Stomach (tissue), 9 donors: ENCODE measurements around the gene FHOD3. TPM values are rescaled to one million over a fixed set of nuclear protein-coding genes. Genes with fewer than 3 reads are reported as not detected.

Source experiments
- DNase-seq, 2 donors: peaks; one replicate each; pipeline versions ENCODE4 v3.0.0 to v3.0.0-alpha.2; 2013 to 2019
- H3K27ac ChIP-seq, 5 donors: fragments of 200-600 bp in 4 of 5; sonication (generic) in 4 of 5; one replicate each; pipeline ENCODE4 v1.5.1; 2013 to 2019; ENCODE audit warnings: mild to moderate bottlenecking in 1 of 5, moderate library complexity in 1 of 5
- H3K27me3 ChIP-seq, 3 donors: fragments of 200-600 bp; sonication (generic); one replicate each; pipeline ENCODE4 v1.5.1; 2017 to 2019; ENCODE audit warnings: mixed run types in 1 of 3
- H3K36me3 ChIP-seq, 4 donors: fragments of 200-600 bp; sonication (generic); 1 replicate in 3 of 4; 2 replicates in 1 of 4; pipeline ENCODE4 v1.5.1; 2016 to 2019
- H3K4me1 ChIP-seq, 4 donors: fragments of 200-600 bp; sonication (generic); one replicate each; pipeline ENCODE4 v1.5.1; 2016 to 2019
- H3K4me3 ChIP-seq, 4 donors: fragments of 200-600 bp; sonication (generic) in 3 of 4; one replicate each; pipeline ENCODE4 v1.5.1; 2016 to 2019; ENCODE audit warnings: mild to moderate bottlenecking in 1 of 4
- H3K9me3 ChIP-seq, 4 donors: fragments of 200-600 bp; sonication (generic); one replicate each; pipeline ENCODE4 v1.5.1; 2016 to 2019
- CTCF ChIP-seq, 7 experiments: fragments of 450-650 bp in 4 of 7; fragments of 200-600 bp in 3 of 7; sonication (generic) in 3 of 7; IDR thresholded peaks; one replicate each; pipeline ENCODE4 v1.5.1; 2016 to 2019; ENCODE audit warnings: antibody characterized with exemption in 7 of 7, control low read depth in 2 of 7, mild to moderate bottlenecking in 1 of 7
- EP300 ChIP-seq: sonication (generic); formaldehyde crosslinking; IDR thresholded peaks from one replicate; pipeline ENCODE4 v1.6.1; 2017; ENCODE audit warnings: antibody characterized with exemption
- POLR2A ChIP-seq, 4 donors: fragments of 450-650 bp; IDR thresholded peaks; one replicate each; pipeline ENCODE4 v1.6.1; 2016; ENCODE audit warnings: antibody characterized with exemption in 4 of 4, control low read depth in 2 of 4, mild to moderate bottlenecking in 1 of 4, moderate library complexity in 1 of 4
- POLR2AphosphoS5 ChIP-seq, 3 donors: sonication (generic); formaldehyde crosslinking; IDR thresholded peaks; one replicate each; pipeline ENCODE4 v1.6.1; 2016; ENCODE audit warnings: antibody characterized with exemption in 3 of 3
- WGBS, 5 donors: extraction: QIAGEN DNeasy Blood & Tissue Kit in 3 of 5; methylation state at CpG; one replicate each; pipeline versions ENCODE4 v1.1.5 to v1.1.7; 2013 to 2018; 5-methylcytosine and 5-hydroxymethylcytosine counted together
- intact Hi-C: fragments of 100-400 bp; cut with DNase I; formaldehyde crosslinking; loops from one replicate; pipeline ENCODE4 v1.15.1; 2023; ENCODE audit warnings: low total_unique reads
- polyA plus RNA-seq, 3 donors: library from polyadenylated mRNA; stranded (reverse); fragments of 200-250 nt; gene quantifications; one replicate each; pipeline ENCODE4 v1.2.3, GENCODE V29; 2013
- total RNA-seq, 5 donors: library from RNA; depleted of rRNA; stranded (reverse); fragments of >200 nt; gene quantifications; one replicate each; pipeline versions ENCODE4 v1.1.0 to v1.2.3, GENCODE V29; 2014 to 2016
- donor health status: healthy with polysubstance abuse.
- donor health status: Bipolar disorder and iron deficiency.
- donor health status: healthy.

FHOD3 gene
- total and polyA plus RNA-seq, 8 donors: under 0.01 to 9.1 (median 4.6) TPM

GRCh38 chr18:36624451-36625167 lies 327.1 kb downstream of the FHOD3 start:
- no peaks in the 10 kb centered on the region for H3K27me3 ChIP-seq

GRCh38 chr18:36625386-36625785 lies 327.9 kb downstream of the FHOD3 start:
- Histone ChIP-seq H3K4me3 (no peak overlapping the region), H3K27me3 (no peaks in the 10 kb centered on the region), H3K36me3 (no peaks in the 10 kb centered on the region), H3K27ac (no peak overlapping the region), H3K9me3 (no peaks in the 10 kb centered on the region), H3K4me1 (no peaks in the 10 kb centered on the region)
- TF ChIP-seq POLR2A (IDR thresholded peaks at IDR 0.05) (no peak), POLR2AphosphoS5 (IDR thresholded peaks at IDR 0.05) (no peak), EP300 (no peak), CTCF (IDR thresholded peaks at IDR 0.05) (no peak)
- intact Hi-C loops: no loop called here
- no peak for DNase-seq
- WGBS, 5 donors: 87 to 96% (median 91%) methylated on average over 19 of the region's 19 CpGs

More at GRCh38 chr18:36624451-36625167, 327.1 kb downstream of the FHOD3 start:
- Histone ChIP-seq H3K4me1 (no peaks in the 10 kb centered on the region), H3K9me3 (no peaks in the 10 kb centered on the region), H3K4me3 (no peak overlapping the region), H3K27ac (no peak overlapping the region), H3K36me3 (no peaks in the 10 kb centered on the region)
- TF ChIP-seq CTCF (IDR thresholded peaks at IDR 0.05): no peak
- no peak for TF ChIP-seq POLR2A (IDR thresholded peaks at IDR 0.05)
- TF ChIP-seq POLR2AphosphoS5 (IDR thresholded peaks at IDR 0.05): no peak
- TF ChIP-seq EP300: no peak
- DNase-seq: no peak
- intact Hi-C loops: no loop called here
- WGBS, 5 donors: 82 to 91% (median 88%) methylated on average over 7 of the region's 7 CpGs

- no peak for DNase-seq
- H3K4me1 ChIP-seq: no peaks in the 10 kb centered on the region
- no peaks in the 10 kb centered on the region for H3K9me3 ChIP-seq
- no peaks in the 10 kb centered on the region for H3K36me3 ChIP-seq
- intact Hi-C loops: no loop called here
- WGBS, 5 donors: 89 to 96% (median 93%) methylated on average over 6 of the region's 6 CpGs
- TF ChIP-seq POLR2AphosphoS5 (IDR thresholded peaks at IDR 0.05): no peak
- no peak for TF ChIP-seq EP300
- TF ChIP-seq CTCF (IDR thresholded peaks at IDR 0.05): no peak
- no peak for TF ChIP-seq POLR2A (IDR thresholded peaks at IDR 0.05)
- H3K4me3 ChIP-seq: no peak overlapping the region
- peak overlapping the region in 1 of 5 donors; percentile 22 for H3K27ac ChIP-seq
- H3K27me3 ChIP-seq: no peaks in the 10 kb centered on the region
Observed at GRCh38 chr18:36627637-36628036, 330.1 kb downstream of the FHOD3 start.

- DNase-seq: no peak
- Histone ChIP-seq H3K27ac (peak overlapping the region in 2 of 5 donors; percentile 9 to 22), H3K4me1 (no peaks in the 10 kb centered on the region), H3K4me3 (no peak overlapping the region), H3K27me3 (no peaks in the 10 kb centered on the region), H3K36me3 (no peaks in the 10 kb centered on the region), H3K9me3 (no peaks in the 10 kb centered on the region)
- 22 to 40% (median 26%) methylated on average over 2 of the region's 2 CpGs for WGBS, 5 donors
- TF ChIP-seq CTCF (IDR thresholded peaks at IDR 0.05) (no peak), POLR2A (IDR thresholded peaks at IDR 0.05) (no peak), POLR2AphosphoS5 (IDR thresholded peaks at IDR 0.05) (no peak), EP300 (no peak)
- intact Hi-C loops: no loop called here
Observed at GRCh38 chr18:36628435-36629137, 331.1 kb downstream of the FHOD3 start.
